Fibroblast of lung (primary cell): ENCODE results near the gene TGFB2. TPM values are rescaled to one million over a fixed set of nuclear protein-coding genes. Genes with fewer than 3 reads are reported as not detected.

Experiments used
- DNase-seq, 2 donors: peaks; one replicate each; pipeline versions ENCODE4 v3.0.0 to v3.0.0-alpha.2; 2010; ENCODE audit warnings: low read depth in 2 of 2
- H2AFZ ChIP-seq: 2 replicates; pipeline ENCODE4 v1.5.1; 2012; ENCODE audit warnings: low read length, control low read depth, inconsistent platforms
- H3K27ac ChIP-seq: 2 replicates; pipeline ENCODE4 v1.5.1; 2011; ENCODE audit warnings: low read length, control low read depth; ENCODE audit not compliant: insufficient read depth
- H3K27me3 ChIP-seq: 2 replicates; pipeline ENCODE4 v1.5.1; 2011; ENCODE audit warnings: mild to moderate bottlenecking, low read length; ENCODE audit not compliant: control insufficient read depth, insufficient read depth
- H3K36me3 ChIP-seq: 2 replicates; pipeline ENCODE4 v1.5.1; 2011; ENCODE audit warnings: low read length; ENCODE audit not compliant: control insufficient read depth, insufficient read depth
- H3K4me1 ChIP-seq: 2 replicates; pipeline ENCODE4 v1.5.1; 2011; ENCODE audit warnings: low read length; ENCODE audit not compliant: control insufficient read depth, insufficient read depth; ENCODE audit errors: extremely low read depth
- H3K4me2 ChIP-seq: 2 replicates; pipeline ENCODE4 v1.5.1; 2011; ENCODE audit warnings: low read length, control low read depth; ENCODE audit not compliant: insufficient read depth; ENCODE audit errors: extremely low read depth
- H3K4me3 ChIP-seq, 4 experiments: fragments of 200-600 bp in 1 of 4; sonication (generic) in 1 of 4; replicated peaks in 1 of 4; 2 replicates each; pipeline ENCODE4 v1.5.1; 2011 to 2016; ENCODE audit warnings: low read length in 4 of 4, low read depth in 3 of 4, mild to moderate bottlenecking in 3 of 4, control low read depth in 2 of 4, inconsistent platforms in 1 of 4, mixed read lengths in 1 of 4; ENCODE audit not compliant: insufficient read depth in 1 of 4; ENCODE audit errors: control extremely low read depth in 1 of 4
- H3K79me2 ChIP-seq: 2 replicates; pipeline ENCODE4 v1.5.1; 2012; ENCODE audit warnings: mild to moderate bottlenecking, low read length, inconsistent platforms; ENCODE audit not compliant: control insufficient read depth, insufficient read depth
- H3K9ac ChIP-seq: 2 replicates; pipeline ENCODE4 v1.5.1; 2011; ENCODE audit warnings: mild to moderate bottlenecking, low read length, control low read depth; ENCODE audit not compliant: insufficient read depth
- H3K9me3 ChIP-seq: 2 replicates; pipeline ENCODE4 v1.5.1; 2012; ENCODE audit warnings: low read depth, low read length; ENCODE audit not compliant: control insufficient read depth, insufficient read depth
- H4K20me1 ChIP-seq: 2 replicates; pipeline ENCODE4 v1.5.1; 2011; ENCODE audit warnings: low read length; ENCODE audit not compliant: control insufficient read depth, insufficient read depth; ENCODE audit errors: extremely low read depth
- CTCF ChIP-seq, 2 donors: IDR thresholded peaks in 1 of 2; conservative IDR thresholded peaks in 1 of 2; 1 replicate in 1 of 2; 2 replicates in 1 of 2; pipeline ENCODE4 v1.5.1; 2011 to 2012; ENCODE audit warnings: low read length in 2 of 2, control low read depth in 1 of 2, inconsistent platforms in 1 of 2, low read depth in 1 of 2, mild to moderate bottlenecking in 1 of 2
- EZH2 ChIP-seq: IDR thresholded peaks from 2 replicates; pipeline ENCODE4 v1.5.1; 2012; ENCODE audit warnings: low read length, control low read depth, mild to moderate bottlenecking; ENCODE audit errors: missing control alignments
- polyA plus RNA-seq, 2 donors: library from polyadenylated mRNA; depleted of rRNA in 1 of 2; stranded (reverse) in 1 of 2; unstranded in 1 of 2; fragments of >200 nt; gene quantifications; 2 replicates each; pipeline ENCODE4 v1.2.1, GENCODE V29; 2011 to 2012; ENCODE audit warnings: missing spikeins in 1 of 2
- total RNA-seq: library from RNA; depleted of rRNA; stranded (reverse); fragments of >200 nt; gene quantifications from 2 replicates; pipeline ENCODE4 v1.2.1, GENCODE V29; 2014

The TGFB2 gene
- total and polyA plus RNA-seq, 2 donors (not counting 1 experiment from before 2014, with no cell fraction given), result 13.9 to 29.1 TPM

GRCh38 chr1:218394989-218395388 is 49.9 kb downstream of the TGFB2 start:
- H2AFZ ChIP-seq, result no peak overlapping the region
- H3K4me3 ChIP-seq, result no peak overlapping the region
- no peak overlapping the region for H3K9ac ChIP-seq
- no peaks in the 10 kb centered on the region for H3K36me3 ChIP-seq
- TF ChIP-seq CTCF (conservative IDR thresholded peaks at IDR 0.05 in 1 of 2, IDR thresholded peaks at IDR 0.05 in 1 of 2; ENCODE audit: low read depth in 1 of 2, low read length in 2 of 2) (no peak), EZH2 (no peak)
- no peaks in the 10 kb centered on the region for H3K27me3 ChIP-seq
- no peaks in the 10 kb centered on the region for H4K20me1 ChIP-seq
- H3K4me2 ChIP-seq, result no peak overlapping the region
- H3K79me2 ChIP-seq, result no peaks in the 10 kb centered on the region
- no peak overlapping the region for H3K27ac ChIP-seq
- H3K4me1 ChIP-seq, result no peaks in the 10 kb centered on the region
- no peaks in the 10 kb centered on the region for H3K9me3 ChIP-seq
- DNase-seq, result no peak

GRCh38 chr1:218395916-218396315 is 50.8 kb downstream of the TGFB2 start:
- no peak for TF ChIP-seq EZH2
- no peak for TF ChIP-seq CTCF (conservative IDR thresholded peaks at IDR 0.05 in 1 of 2, IDR thresholded peaks at IDR 0.05 in 1 of 2; ENCODE audit: low read depth in 1 of 2, low read length in 2 of 2)
- H3K79me2 ChIP-seq, result no peaks in the 10 kb centered on the region

GRCh38 chr1:218397752-218398339 is 52.7 kb downstream of the TGFB2 start:
- Histone ChIP-seq H3K4me1 (no peaks in the 10 kb centered on the region), H3K36me3 (no peaks in the 10 kb centered on the region), H3K9ac (no peak overlapping the region), H3K27me3 (no peaks in the 10 kb centered on the region), H3K27ac (no peak overlapping the region), H4K20me1 (no peaks in the 10 kb centered on the region), H2AFZ (no peak overlapping the region), H3K79me2 (no peaks in the 10 kb centered on the region), H3K4me3 (no peak overlapping the region), H3K4me2 (no peak overlapping the region), H3K9me3 (no peaks in the 10 kb centered on the region)
- no peak for TF ChIP-seq CTCF (conservative IDR thresholded peaks at IDR 0.05 in 1 of 2, IDR thresholded peaks at IDR 0.05 in 1 of 2; ENCODE audit: low read depth in 1 of 2, low read length in 2 of 2)
- TF ChIP-seq EZH2, result no peak
- DNase-seq, result peak in 1 of 2 donors; percentile 85

More at GRCh38 chr1:218395916-218396315, 50.8 kb downstream of the TGFB2 start:
- no peaks in the 10 kb centered on the region for H3K4me1 ChIP-seq
- DNase-seq, result peak in 1 of 2 donors; percentile 84
- H3K27me3 ChIP-seq, result no peaks in the 10 kb centered on the region
- no peaks in the 10 kb centered on the region for H3K36me3 ChIP-seq
- no peak overlapping the region for H2AFZ ChIP-seq
- H3K4me3 ChIP-seq, result no peak overlapping the region
- H3K9me3 ChIP-seq, result no peaks in the 10 kb centered on the region
- H3K4me2 ChIP-seq, result no peak overlapping the region
- no peak overlapping the region for H3K9ac ChIP-seq
- no peak overlapping the region for H3K27ac ChIP-seq
- no peaks in the 10 kb centered on the region for H4K20me1 ChIP-seq
